Epithelial cell of esophagus (primary cell): ENCODE measurements around the gene LHFPL2.
A peak's percentile ranks its signal among the peaks of the same experiment; 100 is the strongest.

Experiments used
- DNase-seq: peaks from one replicate; pipeline ENCODE4 v3.0.0; 2010; ENCODE audit warnings: low read depth
- H3K4me3 ChIP-seq: 2 replicates; pipeline ENCODE4 v1.5.1; 2011; ENCODE audit warnings: mild to moderate bottlenecking, low read length, control low read depth
- CTCF ChIP-seq: IDR thresholded peaks from 2 replicates; pipeline ENCODE4 v1.5.1; 2011; ENCODE audit warnings: low read depth, mild to moderate bottlenecking, low read length, control low read depth, inconsistent platforms; ENCODE audit not compliant: insufficient read depth; ENCODE audit errors: missing control alignments

Gene LHFPL2

GRCh38 chr5:78611126-78611605, 37.4 kb downstream of the LHFPL2 start:
- no peak overlapping the region for H3K4me3 ChIP-seq
- no peak for TF ChIP-seq CTCF
- no peak for DNase-seq

- no peak overlapping the region for H3K4me3 ChIP-seq
- DNase-seq = no peak
- no peak for TF ChIP-seq CTCF
Measured at GRCh38 chr5:78610636-78611035, 37.9 kb downstream of the LHFPL2 start.

GRCh38 chr5:78610163-78610583, 38.4 kb downstream of the LHFPL2 start:
- TF ChIP-seq CTCF = no peak
- no peak for DNase-seq
- H3K4me3 ChIP-seq = no peak overlapping the region

GRCh38 chr5:78607864-78608263, 40.7 kb downstream of the LHFPL2 start:
- no peak for TF ChIP-seq CTCF
- H3K4me3 ChIP-seq = no peak overlapping the region
- DNase-seq = no peak

- TF ChIP-seq CTCF = no peak
- no peak for DNase-seq
- no peak overlapping the region for H3K4me3 ChIP-seq
Measured at GRCh38 chr5:78606241-78606640, 42.3 kb downstream of the LHFPL2 start.

- DNase-seq = peak; percentile 46
- H3K4me3 ChIP-seq = no peak overlapping the region
- no peak for TF ChIP-seq CTCF
Measured at GRCh38 chr5:78605611-78606010, 43.0 kb downstream of the LHFPL2 start.

GRCh38 chr5:78604689-78605285, 43.8 kb downstream of the LHFPL2 start:
- no peak for DNase-seq
- no peak for TF ChIP-seq CTCF
- H3K4me3 ChIP-seq = no peak overlapping the region
